SU-DHL-6 (cell line): ENCODE results near the gene MICAL3.

Experiments used
- H2AFZ ChIP-seq: fragments of 200-600 bp; sonication (generic); 2 replicates; pipeline ENCODE4 v1.6.1; 2014; ENCODE audit warnings: low read depth, mild to moderate bottlenecking, moderate library complexity, mixed read lengths, antibody characterized with exemption, low read length; ENCODE audit not compliant: severe bottlenecking
- H3F3A ChIP-seq: fragments of 200-600 bp; shearing (Covaris generic); 2 replicates; pipeline ENCODE4 v1.6.0; 2016; ENCODE audit warnings: antibody characterized with exemption, mild to moderate bottlenecking; ENCODE audit not compliant: insufficient read depth
- H3K27ac ChIP-seq: fragments of 200-600 bp; sonication (generic); 2 replicates; pipeline ENCODE4 v1.5.1; 2016; ENCODE audit warnings: low read depth, mild to moderate bottlenecking, low read length, moderate library complexity, mixed read lengths
- H3K27me3 ChIP-seq: fragments of 200-600 bp; sonication (generic), shearing (Covaris generic); 2 replicates; pipeline ENCODE4 v1.6.0; 2014; ENCODE audit warnings: mild to moderate bottlenecking, low read length
- H3K36me3 ChIP-seq: fragments of 200-600 bp; sonication (generic); 2 replicates; pipeline ENCODE4 v1.6.1; 2014; ENCODE audit warnings: mild to moderate bottlenecking, low read length, mixed read lengths
- H3K4me2 ChIP-seq: fragments of 300-600, 200-600 bp; shearing (Covaris generic), sonication (generic); 2 replicates; pipeline ENCODE4 v1.6.0; 2014; ENCODE audit warnings: low read length, low read depth, mild to moderate bottlenecking; ENCODE audit not compliant: poor library complexity, severe bottlenecking
- H3K4me3 ChIP-seq: fragments of 200-600 bp; sonication (generic); 2 replicates; pipeline ENCODE4 v1.5.1; 2014; ENCODE audit warnings: antibody characterized with exemption, low read length, mild to moderate bottlenecking, mixed read lengths; ENCODE audit not compliant: insufficient read depth, poor library complexity, severe bottlenecking
- H3K79me2 ChIP-seq: fragments of 200-600 bp; sonication (generic); 2 replicates; pipeline ENCODE4 v1.6.1; 2014; ENCODE audit warnings: mild to moderate bottlenecking, low read length, moderate library complexity; ENCODE audit not compliant: insufficient read depth
- H3K9ac ChIP-seq: fragments of 200-600 bp; sonication (generic); 2 replicates; pipeline ENCODE4 v1.7.0; 2014; ENCODE audit warnings: mild to moderate bottlenecking, low read length
- H3K9me2 ChIP-seq: fragments of 200-600 bp; sonication (generic); replicated peaks from 2 replicates; pipeline ENCODE4 v1.6.1; 2014; ENCODE audit warnings: low read length; ENCODE audit not compliant: insufficient read depth
- H3K9me3 ChIP-seq: fragments of 200-600 bp; sonication (generic); 2 replicates; pipeline ENCODE4 v1.6.1; 2014; ENCODE audit warnings: low read length, mixed read lengths; ENCODE audit not compliant: insufficient read depth
- H4K20me1 ChIP-seq: fragments of 200-600 bp; sonication (generic); 2 replicates; pipeline ENCODE4 v1.6.1; 2014; ENCODE audit warnings: low read depth, mild to moderate bottlenecking, antibody characterized with exemption, low read length, moderate library complexity, mixed read lengths
- EZH2phosphoT487 ChIP-seq: fragments of 200-600 bp; sonication (generic), shearing (Covaris generic); conservative IDR thresholded peaks from 2 replicates; pipeline ENCODE4 v1.6.1; 2018; ENCODE audit warnings: mild to moderate bottlenecking, antibody characterized with exemption, low read length, moderate library complexity, mixed read lengths
- TF ChIP-seq, protein P1 (sequence below): fragments of 200-600 bp; sonication (generic); IDR thresholded peaks from one replicate; pipeline ENCODE4 v1.5.1; 2017; ENCODE audit warnings: antibody characterized with exemption, mild to moderate bottlenecking, low read length, moderate library complexity; ENCODE audit not compliant: insufficient read depth, poor library complexity, severe bottlenecking

MICAL3 gene

GRCh38 chr22:18060646-18061620, 36.6 kb upstream of the MICAL3 start:
- TF ChIP-seq EZH2phosphoT487 = no peak
- TF ChIP-seq, protein P1, sequence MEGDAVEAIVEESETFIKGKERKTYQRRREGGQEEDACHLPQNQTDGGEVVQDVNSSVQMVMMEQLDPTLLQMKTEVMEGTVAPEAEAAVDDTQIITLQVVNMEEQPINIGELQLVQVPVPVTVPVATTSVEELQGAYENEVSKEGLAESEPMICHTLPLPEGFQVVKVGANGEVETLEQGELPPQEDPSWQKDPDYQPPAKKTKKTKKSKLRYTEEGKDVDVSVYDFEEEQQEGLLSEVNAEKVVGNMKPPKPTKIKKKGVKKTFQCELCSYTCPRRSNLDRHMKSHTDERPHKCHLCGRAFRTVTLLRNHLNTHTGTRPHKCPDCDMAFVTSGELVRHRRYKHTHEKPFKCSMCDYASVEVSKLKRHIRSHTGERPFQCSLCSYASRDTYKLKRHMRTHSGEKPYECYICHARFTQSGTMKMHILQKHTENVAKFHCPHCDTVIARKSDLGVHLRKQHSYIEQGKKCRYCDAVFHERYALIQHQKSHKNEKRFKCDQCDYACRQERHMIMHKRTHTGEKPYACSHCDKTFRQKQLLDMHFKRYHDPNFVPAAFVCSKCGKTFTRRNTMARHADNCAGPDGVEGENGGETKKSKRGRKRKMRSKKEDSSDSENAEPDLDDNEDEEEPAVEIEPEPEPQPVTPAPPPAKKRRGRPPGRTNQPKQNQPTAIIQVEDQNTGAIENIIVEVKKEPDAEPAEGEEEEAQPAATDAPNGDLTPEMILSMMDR = no peak
- no peaks in the 10 kb centered on the region for H4K20me1 ChIP-seq
- H3F3A ChIP-seq = 0 out of 2 replicates have a peak, but pooled peaks cover 3% of the 10 kb centered on the region
- no peak overlapping the region for H3K4me3 ChIP-seq
- H3K27me3 ChIP-seq = no peaks in the 10 kb centered on the region
- no peaks in the 10 kb centered on the region for H3K36me3 ChIP-seq
- H2AFZ ChIP-seq = no peak overlapping the region
- no peaks in the 10 kb centered on the region for H3K79me2 ChIP-seq
- H3K9me2 ChIP-seq = no peaks in the 10 kb centered on the region
- no peak overlapping the region for H3K27ac ChIP-seq
- no peak overlapping the region for H3K9ac ChIP-seq
- no peaks in the 10 kb centered on the region for H3K9me3 ChIP-seq
- H3K4me2 ChIP-seq = no peak overlapping the region

GRCh38 chr22:18059991-18060390, 35.6 kb upstream of the MICAL3 start:
- H3K9me2 ChIP-seq = no peaks in the 10 kb centered on the region
- H3K9me3 ChIP-seq = no peaks in the 10 kb centered on the region
- no peaks in the 10 kb centered on the region for H3K27me3 ChIP-seq
- no peak overlapping the region for H3K9ac ChIP-seq
- TF ChIP-seq, protein P1 = no peak
- TF ChIP-seq EZH2phosphoT487 = no peak
- 0 out of 2 replicates have a peak, but pooled peaks cover 3% of the 10 kb centered on the region for H3F3A ChIP-seq
- H3K36me3 ChIP-seq = no peaks in the 10 kb centered on the region
- no peaks in the 10 kb centered on the region for H3K79me2 ChIP-seq
- H2AFZ ChIP-seq = no peak overlapping the region
- no peak overlapping the region for H3K27ac ChIP-seq
- H3K4me3 ChIP-seq = no peak overlapping the region
- H4K20me1 ChIP-seq = no peaks in the 10 kb centered on the region
- no peak overlapping the region for H3K4me2 ChIP-seq

DNA sequence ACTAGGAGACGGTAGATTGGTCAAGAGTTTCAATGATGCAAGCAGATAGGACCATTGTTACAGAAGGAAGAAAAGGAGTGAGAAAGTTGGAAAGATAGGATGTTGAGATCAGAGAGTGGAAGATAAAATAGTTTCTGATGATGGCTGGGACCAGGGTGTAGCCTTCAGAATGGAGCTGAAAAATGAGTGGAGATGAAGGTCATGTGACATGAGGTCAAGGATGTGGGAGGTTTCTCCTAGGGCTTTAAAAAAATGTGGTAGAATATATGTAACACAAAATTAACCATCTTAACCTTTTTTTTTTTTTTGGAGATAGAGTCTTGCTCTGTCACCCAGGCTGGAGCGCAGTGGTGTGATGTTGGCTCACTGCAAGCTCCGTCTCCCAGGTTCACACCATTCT, 35.1 kb upstream of the MICAL3 start:
- no peaks in the 10 kb centered on the region for H3K27me3 ChIP-seq
- no peaks in the 10 kb centered on the region for H3K9me2 ChIP-seq
- no peak overlapping the region for H3K27ac ChIP-seq
- no peak overlapping the region for H2AFZ ChIP-seq
- H3K9ac ChIP-seq = no peak overlapping the region
- H4K20me1 ChIP-seq = no peaks in the 10 kb centered on the region
- TF ChIP-seq, protein P1 = no peak
- H3K4me2 ChIP-seq = no peak overlapping the region
- no peaks in the 10 kb centered on the region for H3K79me2 ChIP-seq
- H3F3A ChIP-seq = 0 out of 2 replicates have a peak, but pooled peaks cover 3% of the 10 kb centered on the region
- H3K36me3 ChIP-seq = no peaks in the 10 kb centered on the region
- H3K9me3 ChIP-seq = no peaks in the 10 kb centered on the region
- H3K4me3 ChIP-seq = no peak overlapping the region
